ENCODE data around the gene BIRC6. TPM values are rescaled to one million over a fixed set of nuclear protein-coding genes. Genes with fewer than 3 reads are reported as not detected.
"Not testable (repeated sequence)": the region's sequence is repeated elsewhere in the genome, so short reads cannot be mapped to it uniquely, and the experiment has no call there.

Gene BIRC6
- total RNA-seq, 2 donors from 2014 or later, result 95.9 to 108 TPM

- H3K36me3 Mint-ChIP-seq, result peaks cover 0 to 14% of the 10 kb centered on the region in 2 donors
These were observed 235.0 kb downstream of the BIRC6 start for GRCh38 chr2:32591669-32592463.

GRCh38 chr2:32594573-32594972 lies 237.8 kb downstream of the BIRC6 start:
- no peak for ATAC-seq
- H3K9me3 Mint-ChIP-seq, result no peaks in the 10 kb centered on the region
- no peak for DNase-seq (ENCODE audit: low spot score in 2 of 2)
- H3K27ac Mint-ChIP-seq, result peak overlapping the region in 1 of 2 donors; percentile 27
- H3K36me3 Mint-ChIP-seq, result peaks cover 0 to 14% of the 10 kb centered on the region in 2 donors

More at GRCh38 chr2:32591669-32592463, 235.0 kb downstream of the BIRC6 start:
- DNase-seq (ENCODE audit: low spot score in 2 of 2), result no peak
- H3K9me3 Mint-ChIP-seq, result no peaks in the 10 kb centered on the region
- peak overlapping the region; percentile 85 to 91 for H3K27ac Mint-ChIP-seq
- peak; percentile 98 to 99 for ATAC-seq

DNA sequence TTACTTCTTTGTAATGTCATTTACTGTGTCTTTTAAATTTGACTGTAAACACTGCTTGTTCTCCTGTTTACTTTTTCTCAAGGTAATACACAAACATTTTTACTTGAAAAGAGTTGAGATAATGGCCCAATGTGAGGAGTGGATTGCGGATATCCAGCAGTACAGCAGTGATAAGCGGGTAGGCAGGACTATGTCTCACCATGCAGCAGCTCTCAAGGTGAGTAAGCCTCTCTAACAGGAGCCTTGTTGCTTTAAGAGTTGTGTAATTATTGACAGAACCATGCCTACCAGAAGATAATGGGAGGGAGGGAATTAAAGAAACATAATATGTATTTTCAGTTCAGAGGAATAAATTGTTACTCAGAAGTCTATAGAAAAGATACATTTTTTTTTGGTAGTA lies 254.5 kb downstream of the BIRC6 start:
- Mint-ChIP-seq H3K36me3 (peaks cover 0 to 5% of the 10 kb centered on the region in 2 donors), H3K9me3 (no peaks in the 10 kb centered on the region), H3K27ac (no peak overlapping the region)

GRCh38 chr2:32611771-32612170 lies 254.9 kb downstream of the BIRC6 start:
- Mint-ChIP-seq H3K27ac (peak overlapping the region in 1 of 2 donors; percentile 48), H3K36me3 (peaks cover 0 to 5% of the 10 kb centered on the region in 2 donors), H3K9me3 (no peaks in the 10 kb centered on the region)
- DNase-seq (ENCODE audit: low spot score in 2 of 2) (no peak), ATAC-seq (no peak)

More for the DNA sequence above, 254.5 kb downstream of the BIRC6 start:
- DNase-seq (ENCODE audit: low spot score in 2 of 2) (no peak), ATAC-seq (no peak)

DNA sequence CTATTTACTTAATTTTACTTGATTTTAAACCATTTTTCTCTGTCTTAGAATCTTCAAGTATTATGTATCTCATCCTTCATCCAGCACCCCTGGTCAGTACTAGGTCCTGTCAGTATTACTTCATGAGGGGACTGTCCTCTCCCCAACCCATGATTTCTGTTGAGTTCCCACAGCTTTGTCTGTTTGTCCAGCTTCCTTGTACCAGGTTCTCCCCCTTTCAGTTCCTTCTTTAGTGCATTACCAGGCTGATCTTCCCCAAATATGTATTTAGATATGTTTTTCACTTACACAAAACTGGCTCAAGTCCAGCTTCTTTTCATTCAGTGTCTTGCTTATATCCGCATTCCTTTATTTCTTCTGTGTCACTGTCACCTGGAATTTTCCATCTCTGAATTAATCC lies 257.3 kb downstream of the BIRC6 start:
- no peaks in the 10 kb centered on the region for H3K9me3 Mint-ChIP-seq

GRCh38 chr2:32617599-32618189 lies 260.9 kb downstream of the BIRC6 start:
- H3K36me3 Mint-ChIP-seq, result peaks cover 0 to 5% of the 10 kb centered on the region in 2 donors
- ATAC-seq (no peak), DNase-seq (ENCODE audit: low spot score in 2 of 2) (no peak)
- H3K27ac Mint-ChIP-seq, result no peak overlapping the region
- H3K9me3 Mint-ChIP-seq, result no peaks in the 10 kb centered on the region

More for the DNA sequence above, 257.3 kb downstream of the BIRC6 start:
- Mint-ChIP-seq H3K27ac (peak overlapping the region in 1 of 2 donors; percentile 7), H3K36me3 (peaks cover 0 to 5% of the 10 kb centered on the region in 2 donors)
- ATAC-seq (no peak), DNase-seq (ENCODE audit: low spot score in 2 of 2) (no peak)

DNA sequence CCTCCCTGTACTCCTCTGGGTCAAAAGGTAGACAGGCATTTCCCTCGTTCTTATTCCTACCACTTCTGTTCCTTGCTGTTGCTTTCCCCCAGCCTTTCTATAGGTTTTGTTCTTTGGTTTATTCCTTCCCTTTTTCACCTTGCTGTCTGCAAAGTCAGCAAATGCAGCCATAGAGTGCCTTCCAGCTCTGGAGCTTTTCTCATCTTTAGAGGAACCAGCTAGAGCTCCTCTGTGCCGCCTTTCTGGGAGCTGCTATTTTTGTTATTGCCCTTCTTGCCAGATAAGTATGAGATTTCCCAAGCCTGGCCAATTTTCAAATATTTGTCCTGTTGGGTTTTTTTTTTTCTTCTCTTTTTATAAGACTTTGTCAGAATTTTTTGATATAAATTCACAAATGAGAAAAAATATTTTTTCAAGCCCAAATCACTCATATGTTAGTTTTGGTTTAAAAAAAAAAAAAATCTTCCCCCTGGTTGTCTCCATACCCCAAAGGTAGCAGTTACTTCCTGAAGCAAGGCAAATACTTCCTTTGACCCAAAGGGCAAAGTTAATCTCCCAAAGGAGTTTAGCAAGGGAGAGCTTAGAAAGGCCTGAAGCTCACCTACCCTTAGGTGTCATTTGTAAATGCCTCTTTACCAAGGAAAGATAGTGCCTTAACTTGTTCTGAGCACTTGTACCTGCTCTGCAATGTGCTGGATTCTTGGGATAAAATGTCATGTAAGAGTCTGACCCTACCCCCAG lies 265.9 kb downstream of the BIRC6 start:
- Mint-ChIP-seq H3K36me3 (peaks cover 0 to 5% of the 10 kb centered on the region in 2 donors), H3K9me3 (no peaks in the 10 kb centered on the region), H3K27ac (peak overlapping the region; percentile 23 to 51)
- ATAC-seq, result no peak
- no peak for DNase-seq (ENCODE audit: low spot score in 2 of 2)

DNA sequence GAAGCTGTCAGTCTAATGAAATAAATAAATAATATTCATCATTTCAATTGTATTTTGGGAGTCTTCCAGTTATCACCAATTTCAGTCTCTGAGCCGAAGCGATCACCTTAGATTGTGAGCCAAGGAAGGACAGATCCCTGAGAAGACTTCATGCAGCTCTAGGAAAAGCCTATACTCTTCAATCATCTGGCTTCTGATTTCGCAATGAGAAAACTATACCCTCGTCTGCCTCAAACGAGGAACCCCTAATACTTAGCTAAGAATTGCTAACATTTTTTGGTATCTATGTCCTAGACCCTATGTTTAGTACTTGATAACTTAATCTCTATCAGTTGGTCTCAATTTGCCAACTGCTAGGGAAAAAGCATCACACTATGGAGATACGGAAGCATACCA lies 266.5 kb downstream of the BIRC6 start:
- H3K27ac Mint-ChIP-seq, result no peak overlapping the region
- DNase-seq (ENCODE audit: low spot score in 2 of 2) (no peak), ATAC-seq (no peak)
- H3K9me3 Mint-ChIP-seq, result no peaks in the 10 kb centered on the region
- H3K36me3 Mint-ChIP-seq, result peaks cover 3 to 9% of the 10 kb centered on the region in 2 donors

- no peak for DNase-seq (ENCODE audit: low spot score in 2 of 2)
- Mint-ChIP-seq H3K36me3 (peaks cover 5 to 14% of the 10 kb centered on the region in 2 donors), H3K27ac (peak overlapping the region in 1 of 2 donors; percentile 40), H3K9me3 (no peaks in the 10 kb centered on the region)
- no peak for ATAC-seq
These were observed 268.0 kb downstream of the BIRC6 start for GRCh38 chr2:32624812-32625211.

DNA sequence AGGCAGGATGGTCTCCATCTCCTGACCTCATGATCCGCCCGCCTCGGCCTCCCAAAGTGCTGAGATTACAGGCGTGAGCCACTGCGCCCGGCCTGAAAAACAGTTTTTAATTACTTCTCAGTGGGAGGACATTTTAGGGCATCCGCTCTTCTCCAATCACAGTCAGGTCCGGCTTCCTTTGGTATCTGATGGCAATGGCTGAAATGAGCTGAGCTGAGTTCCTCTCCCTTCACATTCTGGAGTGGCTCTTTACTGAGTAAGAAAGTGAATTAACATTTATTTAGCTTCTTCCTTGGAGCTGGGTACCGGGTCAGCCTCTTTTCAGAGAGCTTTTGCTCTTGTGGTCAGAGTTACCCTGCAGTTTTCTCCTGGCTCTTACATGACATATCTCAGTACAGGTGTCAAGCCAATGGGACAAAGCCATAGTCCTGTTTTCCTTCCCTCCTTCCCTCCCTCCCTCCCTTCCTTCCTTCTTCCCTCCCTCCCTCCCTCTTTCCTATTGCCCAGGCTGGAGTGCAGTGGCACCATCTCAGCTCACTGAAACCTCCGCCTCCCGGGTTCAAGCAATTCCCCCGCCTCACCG lies 269.9 kb downstream of the BIRC6 start:
- Mint-ChIP-seq H3K9me3 (no peaks in the 10 kb centered on the region), H3K36me3 (peaks cover 5 to 22% of the 10 kb centered on the region in 2 donors), H3K27ac (peak overlapping the region; percentile 86 to 96)
- ATAC-seq (no peak), DNase-seq (ENCODE audit: low spot score in 2 of 2) (no peak)

DNA sequence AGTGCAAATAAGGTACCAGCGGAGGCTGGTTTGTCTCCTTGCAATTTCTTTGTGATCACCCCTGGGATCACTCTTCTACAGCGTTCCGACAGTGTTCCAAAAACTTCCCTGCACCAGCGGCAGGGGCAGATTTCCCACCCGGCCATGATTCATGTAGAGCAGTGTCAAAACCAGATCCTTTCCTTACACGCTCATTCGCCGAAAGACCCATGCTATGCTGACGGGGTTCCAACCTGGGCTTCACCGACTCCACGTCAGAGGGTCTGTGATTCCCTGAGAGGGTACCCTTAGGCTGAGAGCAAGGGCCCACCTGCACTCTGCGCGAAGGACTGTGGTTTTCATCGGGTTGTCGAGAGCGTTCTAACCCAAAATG lies 270.6 kb downstream of the BIRC6 start:
- Mint-ChIP-seq H3K36me3 (peaks cover 5 to 22% of the 10 kb centered on the region in 2 donors), H3K27ac (peak overlapping the region; percentile 86 to 96), H3K9me3 (no peaks in the 10 kb centered on the region)
- ATAC-seq (peak; percentile 66 to 69), DNase-seq (ENCODE audit: low spot score in 2 of 2) (no peak)

GRCh38 chr2:32627814-32628579 lies 271.2 kb downstream of the BIRC6 start, which contains the start of gene TTC27:
Gene TTC27, plus strand, starts transcription at chr2:32628050. Its CDS starts 243 bp downstream, at chr2:32628293.
- peak; percentile 99 for ATAC-seq
- no peaks in the 10 kb centered on the region for H3K9me3 Mint-ChIP-seq

DNA sequence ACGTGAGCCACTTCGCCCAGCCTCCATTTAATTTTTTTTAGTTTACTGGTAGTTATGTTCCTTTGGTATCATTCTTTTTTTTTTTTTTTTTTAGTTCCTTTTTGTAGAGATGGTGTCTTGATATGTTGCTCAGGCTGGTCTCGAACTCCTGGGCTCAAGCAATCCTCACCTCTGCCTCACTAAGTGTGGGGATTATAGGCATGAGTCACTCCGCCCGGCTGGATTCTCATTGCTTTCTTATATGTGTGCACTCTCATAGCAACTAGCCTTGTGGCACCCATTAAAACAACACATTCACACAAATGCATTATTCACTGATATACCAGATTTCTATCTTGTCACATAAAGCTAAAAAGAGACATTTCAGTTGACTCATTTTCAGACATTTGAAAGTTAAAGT lies 275.3 kb downstream of the BIRC6 start:
- no peaks in the 10 kb centered on the region for H3K9me3 Mint-ChIP-seq
- peaks cover 5 to 22% of the 10 kb centered on the region in 2 donors for H3K36me3 Mint-ChIP-seq
- H3K27ac Mint-ChIP-seq, result peak overlapping the region in 1 of 2 donors; percentile 93
- no peak for DNase-seq (ENCODE audit: low spot score in 2 of 2)
- ATAC-seq, result no peak

More at GRCh38 chr2:32627814-32628579, 271.2 kb downstream of the BIRC6 start, which contains the start of gene TTC27:
- H3K27ac Mint-ChIP-seq, result peak within 1 kb of the TSS; percentile 86 to 96
- peak; percentile 92 to 97 for DNase-seq (ENCODE audit: low spot score in 2 of 2)
- H3K36me3 Mint-ChIP-seq, result peaks cover 5 to 22% of the 10 kb centered on the region in 2 donors

DNA sequence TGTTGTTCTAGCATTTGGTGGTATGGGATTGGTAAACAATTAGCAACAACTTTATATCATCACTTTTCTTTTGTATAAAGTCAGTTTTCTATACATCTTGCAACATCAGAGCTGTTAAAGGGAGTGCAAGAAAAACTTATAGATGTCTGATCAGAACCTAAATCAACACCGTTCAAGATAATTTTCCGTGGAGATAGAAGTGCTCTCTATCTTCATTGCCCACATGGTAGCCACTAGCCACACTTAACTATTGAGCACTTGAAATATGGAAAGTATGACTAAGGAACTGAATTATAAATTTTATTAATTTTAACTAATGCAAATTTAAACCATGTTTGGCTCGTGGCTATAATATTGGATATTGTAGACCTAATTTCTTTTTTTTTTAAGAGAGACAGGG lies 276.2 kb downstream of the BIRC6 start:
- Mint-ChIP-seq H3K36me3 (peaks cover 4 to 16% of the 10 kb centered on the region in 2 donors), H3K27ac (no peak overlapping the region), H3K9me3 (no peaks in the 10 kb centered on the region)
- ATAC-seq (no peak), DNase-seq (ENCODE audit: low spot score in 2 of 2) (no peak)

DNA sequence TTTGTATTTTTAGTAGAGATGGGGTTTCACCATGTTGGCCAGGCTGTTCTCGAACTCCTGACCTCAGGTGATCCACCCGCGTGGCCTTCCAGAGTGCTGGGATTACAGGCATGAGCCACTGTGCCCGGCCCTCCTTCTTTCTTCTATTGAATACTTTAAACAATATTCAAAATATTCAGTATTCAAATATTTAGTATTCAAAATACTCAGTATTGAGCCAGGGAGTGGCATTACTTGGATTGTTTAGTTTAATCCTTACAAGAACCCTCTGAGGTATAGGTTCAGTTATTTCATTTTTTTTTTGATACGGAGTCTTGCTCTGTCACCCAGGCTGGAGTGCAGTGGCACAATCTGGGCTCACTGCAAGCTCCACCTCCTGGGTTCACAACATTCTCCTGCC lies 281.7 kb downstream of the BIRC6 start:
- H3K27ac Mint-ChIP-seq, result not testable (repeated sequence)

GRCh38 chr2:32641180-32641579 lies 284.4 kb downstream of the BIRC6 start:
- Mint-ChIP-seq H3K27ac (no peak overlapping the region), H3K36me3 (peaks cover 0 to 7% of the 10 kb centered on the region in 2 donors), H3K9me3 (no peaks in the 10 kb centered on the region)
- no peak for DNase-seq (ENCODE audit: low spot score in 2 of 2)
- ATAC-seq, result no peak

More for the DNA sequence above, 281.7 kb downstream of the BIRC6 start:
- not testable (repeated sequence) for DNase-seq (ENCODE audit: low spot score in 2 of 2); H3K36me3 Mint-ChIP-seq; H3K9me3 Mint-ChIP-seq; ATAC-seq
